H9 (cell line): ENCODE results near the gene ATG4B. TPM values are rescaled to one million over a fixed set of nuclear protein-coding genes. Genes with fewer than 3 reads are reported as not detected.

Experiments used
- DNase-seq: peaks from one replicate; pipeline ENCODE4 v3.0.0-alpha.2; 2017
- H2AFZ ChIP-seq: one replicate; pipeline ENCODE4 v1.6.1; 2013; ENCODE audit warnings: mild to moderate bottlenecking, low read length, control low read depth, moderate library complexity
- H2AK5ac ChIP-seq: 2 replicates; pipeline ENCODE4 v1.6.1; 2013; ENCODE audit warnings: low read length, control low read depth, mixed read lengths; ENCODE audit not compliant: insufficient read length
- H2BK120ac ChIP-seq: one replicate; pipeline ENCODE4 v1.6.1; 2013; ENCODE audit warnings: low read depth, mild to moderate bottlenecking, low read length, control low read depth, inconsistent platforms; ENCODE audit not compliant: poor library complexity, severe bottlenecking
- H2BK12ac ChIP-seq: 2 replicates; pipeline ENCODE4 v1.6.1; 2013; ENCODE audit warnings: low read length, control low read depth, mixed read lengths, low read depth; ENCODE audit not compliant: insufficient read length
- H2BK15ac ChIP-seq: 2 replicates; pipeline ENCODE4 v1.6.1; 2013; ENCODE audit warnings: low read depth, low read length, control low read depth
- H2BK20ac ChIP-seq: one replicate; pipeline ENCODE4 v1.6.1; 2013; ENCODE audit warnings: low read depth, mild to moderate bottlenecking, low read length, control low read depth, inconsistent platforms; ENCODE audit not compliant: poor library complexity, severe bottlenecking
- H2BK5ac ChIP-seq: 2 replicates; pipeline ENCODE4 v1.6.1; 2013; ENCODE audit warnings: low read length, control low read depth, mixed read lengths; ENCODE audit not compliant: insufficient read length
- H3K14ac ChIP-seq: 2 replicates; pipeline ENCODE4 v1.6.1; 2013; ENCODE audit warnings: low read length, control low read depth; ENCODE audit not compliant: insufficient read depth
- H3K18ac ChIP-seq: 2 replicates; pipeline ENCODE4 v1.6.1; 2013; ENCODE audit warnings: low read depth, mild to moderate bottlenecking, mixed read lengths, low read length, control low read depth; ENCODE audit not compliant: insufficient read length
- H3K23ac ChIP-seq: 2 replicates; pipeline ENCODE4 v1.6.1; 2013; ENCODE audit warnings: low read length, control low read depth, mixed read lengths, low read depth; ENCODE audit not compliant: insufficient read length
- H3K23me2 ChIP-seq: 2 replicates; pipeline ENCODE4 v1.6.1; 2013; ENCODE audit warnings: low read depth, mild to moderate bottlenecking, mixed read lengths, low read length, control low read depth; ENCODE audit not compliant: insufficient read length, poor library complexity, severe bottlenecking
- H3K27ac ChIP-seq: 2 replicates; pipeline ENCODE4 v1.5.1; 2013; ENCODE audit warnings: low read length, control low read depth, mixed read lengths, low read depth; ENCODE audit not compliant: insufficient read length
- H3K27me3 ChIP-seq: 2 replicates; pipeline ENCODE4 v1.6.1; 2013; ENCODE audit warnings: low read length, control low read depth, inconsistent platforms; ENCODE audit not compliant: insufficient read depth
- H3K4ac ChIP-seq: 2 replicates; pipeline ENCODE4 v1.6.1; 2013; ENCODE audit warnings: low read depth, mild to moderate bottlenecking, control low read depth, inconsistent platforms, low read length, moderate library complexity
- H3K4me1 ChIP-seq: 2 replicates; pipeline ENCODE4 v1.6.1; 2013; ENCODE audit warnings: low read length, control low read depth, inconsistent platforms; ENCODE audit not compliant: insufficient read depth
- H3K4me2 ChIP-seq: 2 replicates; pipeline ENCODE4 v1.6.1; 2013; ENCODE audit warnings: low read length, control low read depth, mixed read lengths; ENCODE audit not compliant: insufficient read length, insufficient read depth
- H3K56ac ChIP-seq: 2 replicates; pipeline ENCODE4 v1.6.1; 2013; ENCODE audit warnings: low read depth, mild to moderate bottlenecking, mixed read lengths, low read length, control low read depth; ENCODE audit not compliant: insufficient read length
- H3K79me1 ChIP-seq: 2 replicates; pipeline ENCODE4 v1.6.1; 2013; ENCODE audit warnings: low read depth, mild to moderate bottlenecking, moderate library complexity, low read length, control low read depth, inconsistent platforms; ENCODE audit not compliant: insufficient read depth, poor library complexity, severe bottlenecking
- H3K79me2 ChIP-seq: 2 replicates; pipeline ENCODE4 v1.6.1; 2013; ENCODE audit warnings: low read length, control low read depth, inconsistent platforms; ENCODE audit not compliant: insufficient read depth
- H3K9ac ChIP-seq: 2 replicates; pipeline ENCODE4 v1.6.1; 2013; ENCODE audit warnings: low read length, control low read depth, mixed read lengths; ENCODE audit not compliant: insufficient read length; ENCODE audit errors: extremely low read depth
- H3K9me3 ChIP-seq: one replicate; pipeline ENCODE4 v1.6.1; 2013; ENCODE audit warnings: low read depth, low read length, inconsistent platforms; ENCODE audit not compliant: control insufficient read depth
- H3T11ph ChIP-seq: one replicate; pipeline ENCODE4 v1.6.1; 2013; ENCODE audit warnings: mild to moderate bottlenecking, low read length, control low read depth, inconsistent platforms
- H4K20me1 ChIP-seq: one replicate; pipeline ENCODE4 v1.6.1; 2013; ENCODE audit not compliant: control insufficient read depth, insufficient read length, insufficient read depth
- H4K5ac ChIP-seq: 2 replicates; pipeline ENCODE4 v1.6.1; 2013; ENCODE audit warnings: low read depth, mild to moderate bottlenecking, mixed read lengths, low read length, control low read depth; ENCODE audit not compliant: insufficient read length
- H4K8ac ChIP-seq: replicated peaks from 2 replicates; pipeline ENCODE4 v1.6.1; 2013; ENCODE audit warnings: low read length, control low read depth, mixed read lengths, low read depth; ENCODE audit not compliant: insufficient read length
- H4K91ac ChIP-seq: 2 replicates; pipeline ENCODE4 v1.6.1; 2013; ENCODE audit warnings: low read depth, mild to moderate bottlenecking, moderate library complexity, mixed read lengths, low read length, control low read depth; ENCODE audit not compliant: insufficient read length
- H3K27ac Mint-ChIP-seq, 3 experiments: 2 replicates in 2 of 3; 3 replicates in 1 of 3; pipeline ENCODE4 v1.8.0; 2020 to 2021; ENCODE audit warnings: mixed read lengths in 3 of 3, mild to moderate bottlenecking in 1 of 3, moderate library complexity in 1 of 3
- H3K27me3 Mint-ChIP-seq: 2 replicates; pipeline ENCODE4 v1.8.0; 2021; ENCODE audit warnings: low read depth, mild to moderate bottlenecking, moderate library complexity, mixed read lengths
- H3K36me3 Mint-ChIP-seq, 3 experiments: 2 replicates in 2 of 3; 3 replicates in 1 of 3; pipeline ENCODE4 v1.8.0; 2020 to 2021; ENCODE audit warnings: low read depth in 3 of 3, mixed read lengths in 3 of 3; ENCODE audit not compliant: insufficient read depth in 1 of 3
- H3K4me1 Mint-ChIP-seq, 2 experiments: 2 replicates each; pipeline ENCODE4 v1.8.0; 2020; ENCODE audit warnings: mixed read lengths in 2 of 2
- H3K4me3 Mint-ChIP-seq, 2 experiments: 2 replicates in 1 of 2; 3 replicates in 1 of 2; pipeline ENCODE4 v1.8.0; 2020 to 2021; ENCODE audit warnings: mild to moderate bottlenecking in 2 of 2, mixed read lengths in 2 of 2, moderate library complexity in 1 of 2
- H3K9me3 Mint-ChIP-seq, 2 experiments: 2 replicates in 1 of 2; 3 replicates in 1 of 2; pipeline ENCODE4 v1.8.0; 2020; ENCODE audit warnings: mild to moderate bottlenecking in 2 of 2, mixed read lengths in 2 of 2, moderate library complexity in 1 of 2
- WGBS: extraction: QIAGEN DNeasy Blood & Tissue Kit; methylation state at CpG from one replicate; pipeline ENCODE4 v1.1.7; 2013; ENCODE audit warnings: missing lambda C conversion rate, low lambda C conversion rate, mixed read lengths; ENCODE audit not compliant: insufficient read length; ENCODE audit errors: extremely low coverage; 5-methylcytosine and 5-hydroxymethylcytosine counted together
- total RNA-seq: library from RNA; stranded (reverse); gene quantifications from 2 replicates; pipeline ENCODE4 v1.2.1, GENCODE V29; 2021
- TF ChIP-seq, protein P1 (sequence below): fragments of 200-600 bp; sonication (generic); conservative IDR thresholded peaks from 3 replicates; pipeline ENCODE4 v1.8.0; 2021; ENCODE audit warnings: antibody characterized with exemption, mild to moderate bottlenecking

The ATG4B gene
- total RNA-seq, 1 experiment from 2014 or later: 105 TPM

DNA sequence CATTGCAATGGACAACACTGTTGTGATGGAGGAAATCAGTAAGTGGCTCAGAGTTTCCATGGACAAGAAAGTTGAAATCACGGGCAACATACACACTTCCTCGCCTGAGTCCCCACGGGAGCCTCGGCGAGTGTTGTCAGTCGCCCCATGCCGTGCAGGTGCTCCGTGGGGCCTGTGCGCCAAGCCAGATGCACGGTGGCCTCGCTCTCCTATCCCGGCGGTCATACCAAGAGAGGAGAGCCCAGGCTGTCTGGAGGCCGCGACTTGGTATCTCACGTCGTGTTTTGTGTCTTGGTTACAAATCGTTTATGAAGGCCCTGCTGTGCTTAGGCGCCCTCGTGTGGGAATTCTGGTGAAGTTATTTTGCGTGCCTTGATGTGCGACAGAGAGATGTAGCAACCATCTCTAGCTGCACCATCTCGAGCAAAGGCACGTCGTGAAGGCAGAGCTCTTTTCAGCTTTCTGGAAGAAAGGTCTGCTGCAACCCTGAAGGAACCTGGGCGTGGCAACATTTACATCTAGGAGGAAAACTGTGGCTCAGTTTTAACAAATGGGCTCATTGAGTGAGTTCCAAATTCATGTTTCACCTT is 21.8 kb downstream of the ATG4B start:
- H3K36me3 Mint-ChIP-seq: peaks cover 24 to 73% (median 72%) of the 10 kb centered on the region in 3 experiments; a peak in 6 of 7 replicates
- no peak overlapping the region for H2BK12ac ChIP-seq
- H2AK5ac ChIP-seq: no peak overlapping the region
- TF ChIP-seq, protein P1, sequence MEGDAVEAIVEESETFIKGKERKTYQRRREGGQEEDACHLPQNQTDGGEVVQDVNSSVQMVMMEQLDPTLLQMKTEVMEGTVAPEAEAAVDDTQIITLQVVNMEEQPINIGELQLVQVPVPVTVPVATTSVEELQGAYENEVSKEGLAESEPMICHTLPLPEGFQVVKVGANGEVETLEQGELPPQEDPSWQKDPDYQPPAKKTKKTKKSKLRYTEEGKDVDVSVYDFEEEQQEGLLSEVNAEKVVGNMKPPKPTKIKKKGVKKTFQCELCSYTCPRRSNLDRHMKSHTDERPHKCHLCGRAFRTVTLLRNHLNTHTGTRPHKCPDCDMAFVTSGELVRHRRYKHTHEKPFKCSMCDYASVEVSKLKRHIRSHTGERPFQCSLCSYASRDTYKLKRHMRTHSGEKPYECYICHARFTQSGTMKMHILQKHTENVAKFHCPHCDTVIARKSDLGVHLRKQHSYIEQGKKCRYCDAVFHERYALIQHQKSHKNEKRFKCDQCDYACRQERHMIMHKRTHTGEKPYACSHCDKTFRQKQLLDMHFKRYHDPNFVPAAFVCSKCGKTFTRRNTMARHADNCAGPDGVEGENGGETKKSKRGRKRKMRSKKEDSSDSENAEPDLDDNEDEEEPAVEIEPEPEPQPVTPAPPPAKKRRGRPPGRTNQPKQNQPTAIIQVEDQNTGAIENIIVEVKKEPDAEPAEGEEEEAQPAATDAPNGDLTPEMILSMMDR: peak; percentile 67
- H3K4me1 Mint-ChIP-seq: no peaks in the 10 kb centered on the region
- H4K5ac ChIP-seq: no peak overlapping the region
- DNase-seq: peak; percentile 72
- H2AFZ ChIP-seq: no peak overlapping the region
- H3K9me3 Mint-ChIP-seq: no peaks in the 10 kb centered on the region
- no peaks in the 10 kb centered on the region for H3K4me1 ChIP-seq
- H3K14ac ChIP-seq: no peak overlapping the region
- no peak overlapping the region for H2BK20ac ChIP-seq
- no peaks in the 10 kb centered on the region; the same call in 1 of the 2 replicates for H3K27me3 Mint-ChIP-seq
- no peaks in the 10 kb centered on the region for H3K79me2 ChIP-seq
- no peak overlapping the region for H2BK5ac ChIP-seq
- H3K4me3 Mint-ChIP-seq: no peak overlapping the region
- H3K23ac ChIP-seq: no peak overlapping the region
- H3K9ac ChIP-seq: no peak overlapping the region
- no peak overlapping the region for H2BK15ac ChIP-seq
- H2BK120ac ChIP-seq: no peak overlapping the region
- H3K4ac ChIP-seq: no peak overlapping the region
- no peaks in the 10 kb centered on the region; the same call in 1 of the 2 replicates for H3K27me3 ChIP-seq
- no peak overlapping the region for H3K56ac ChIP-seq
- H3K27ac Mint-ChIP-seq: peak overlapping the region in 2 of 3 experiments; percentile 63 to 87; a peak in 2 of 7 replicates
- H3K9me3 ChIP-seq: no peaks in the 10 kb centered on the region
- no peaks in the 10 kb centered on the region for H4K20me1 ChIP-seq
- H3K4me2 ChIP-seq: no peak overlapping the region
- no peaks in the 10 kb centered on the region for H3K23me2 ChIP-seq
- H3T11ph ChIP-seq: no peak overlapping the region
- H3K27ac ChIP-seq: no peak overlapping the region
- no peak overlapping the region for H4K91ac ChIP-seq
- H3K79me1 ChIP-seq: no peaks in the 10 kb centered on the region
- H3K18ac ChIP-seq: no peak overlapping the region
- no peak overlapping the region for H4K8ac ChIP-seq
- no CpG with 5 or more reads among the region's 26 CpGs for WGBS
